ENCODE measurements around the gene KLC1. TPM values are rescaled to one million over a fixed set of nuclear protein-coding genes. Genes with fewer than 3 reads are reported as not detected.
A peak's percentile ranks its signal among the peaks of the same experiment; 100 is the strongest.

The KLC1 gene
- total RNA-seq, 1 experiment from 2014 or later = 123 TPM

- H3K27me3 ChIP-seq (ENCODE audit: control insufficient read depth, insufficient read depth, low read length) = no peaks in the 10 kb centered on the region
- peaks cover 24% of the 10 kb centered on the region for H3K36me3 ChIP-seq (replicated peaks; ENCODE audit: control insufficient read depth, insufficient read depth, low read length)
- no peak overlapping the region for H3K4me3 ChIP-seq (ENCODE audit: insufficient read depth, low read depth, low read length)
- no peak for DNase-seq
Measured at GRCh38 chr14:103662029-103662428, 33.0 kb downstream of the KLC1 start.

GRCh38 chr14:103662591-103662990 lies 33.6 kb downstream of the KLC1 start:
- no peak overlapping the region for H3K4me3 ChIP-seq (ENCODE audit: insufficient read depth, low read depth, low read length)
- peaks cover 22% of the 10 kb centered on the region for H3K36me3 ChIP-seq (replicated peaks; ENCODE audit: control insufficient read depth, insufficient read depth, low read length)
- DNase-seq = no peak
- H3K27me3 ChIP-seq (ENCODE audit: control insufficient read depth, insufficient read depth, low read length) = no peaks in the 10 kb centered on the region

GRCh38 chr14:103663506-103663905 lies 34.5 kb downstream of the KLC1 start:
- Histone ChIP-seq H3K27me3 (ENCODE audit: control insufficient read depth, insufficient read depth, low read length) (no peaks in the 10 kb centered on the region), H3K36me3 (replicated peaks; ENCODE audit: control insufficient read depth, insufficient read depth, low read length) (peaks cover 21% of the 10 kb centered on the region), H3K4me3 (ENCODE audit: insufficient read depth, low read depth, low read length) (no peak overlapping the region)
- no peak for DNase-seq

- Histone ChIP-seq H3K27me3 (ENCODE audit: control insufficient read depth, insufficient read depth, low read length) (no peaks in the 10 kb centered on the region), H3K36me3 (replicated peaks; ENCODE audit: control insufficient read depth, insufficient read depth, low read length) (peaks cover 24% of the 10 kb centered on the region), H3K4me3 (ENCODE audit: insufficient read depth, low read depth, low read length) (no peak overlapping the region)
- DNase-seq = no peak
Measured at GRCh38 chr14:103667671-103668070, 38.7 kb downstream of the KLC1 start.

- Histone ChIP-seq H3K4me3 (ENCODE audit: insufficient read depth, low read depth, low read length) (no peak overlapping the region), H3K36me3 (replicated peaks; ENCODE audit: control insufficient read depth, insufficient read depth, low read length) (peaks cover 22% of the 10 kb centered on the region), H3K27me3 (ENCODE audit: control insufficient read depth, insufficient read depth, low read length) (no peaks in the 10 kb centered on the region)
- DNase-seq = no peak
Measured at GRCh38 chr14:103668117-103668516, 39.1 kb downstream of the KLC1 start.

- no peak overlapping the region for H3K4me3 ChIP-seq (ENCODE audit: insufficient read depth, low read depth, low read length)
- H3K36me3 ChIP-seq (replicated peaks; ENCODE audit: control insufficient read depth, insufficient read depth, low read length) = peaks cover 28% of the 10 kb centered on the region
- no peaks in the 10 kb centered on the region for H3K27me3 ChIP-seq (ENCODE audit: control insufficient read depth, insufficient read depth, low read length)
- no peak for DNase-seq
Measured at GRCh38 chr14:103669370-103669769, 40.4 kb downstream of the KLC1 start.

DNA sequence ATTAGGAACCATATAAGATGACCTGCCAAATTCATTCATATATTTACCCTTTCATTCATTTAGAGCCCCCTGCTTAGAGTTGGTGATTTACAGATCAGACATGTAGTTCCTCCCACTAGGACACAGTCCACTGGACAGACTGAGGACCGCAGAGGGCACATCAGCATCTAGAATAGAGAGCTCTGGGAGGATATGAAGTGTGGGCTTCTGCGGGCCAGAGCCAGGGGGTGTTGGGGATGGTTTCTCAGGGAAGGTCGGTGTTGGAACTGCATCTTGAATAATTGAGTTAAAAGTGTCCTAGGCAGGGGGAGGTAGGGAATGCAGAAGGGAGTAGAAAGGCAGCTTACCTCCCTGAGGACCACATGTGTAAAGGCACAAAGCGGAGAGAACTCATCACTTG lies 42.9 kb downstream of the KLC1 start:
- Histone ChIP-seq H3K4me3 (ENCODE audit: insufficient read depth, low read depth, low read length) (no peak overlapping the region), H3K36me3 (replicated peaks; ENCODE audit: control insufficient read depth, insufficient read depth, low read length) (peaks cover 40% of the 10 kb centered on the region), H3K27me3 (ENCODE audit: control insufficient read depth, insufficient read depth, low read length) (no peaks in the 10 kb centered on the region)
- DNase-seq = no peak

DNA sequence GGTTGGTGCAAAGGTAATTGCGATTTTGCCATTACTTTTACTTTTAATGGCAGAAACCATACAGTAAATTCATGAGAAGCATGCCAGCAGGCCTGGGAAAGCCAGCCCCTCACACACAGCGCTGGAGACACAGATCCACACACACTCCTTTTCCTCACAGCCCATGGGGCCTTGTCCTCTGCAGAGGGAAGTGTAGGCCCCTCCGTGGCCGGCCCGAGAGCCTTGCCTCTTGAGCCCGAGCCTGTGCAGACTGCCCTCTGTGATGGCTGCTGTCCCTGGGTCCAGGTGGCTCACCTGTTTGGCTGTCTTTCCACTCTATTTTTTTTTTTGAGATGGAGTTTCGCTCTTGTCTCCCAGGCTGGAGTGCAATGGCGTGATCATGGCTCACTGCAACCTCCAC lies 46.9 kb downstream of the KLC1 start:
- Histone ChIP-seq H3K36me3 (replicated peaks; ENCODE audit: control insufficient read depth, insufficient read depth, low read length) (peaks cover 51% of the 10 kb centered on the region), H3K27me3 (ENCODE audit: control insufficient read depth, insufficient read depth, low read length) (no peaks in the 10 kb centered on the region)

DNA sequence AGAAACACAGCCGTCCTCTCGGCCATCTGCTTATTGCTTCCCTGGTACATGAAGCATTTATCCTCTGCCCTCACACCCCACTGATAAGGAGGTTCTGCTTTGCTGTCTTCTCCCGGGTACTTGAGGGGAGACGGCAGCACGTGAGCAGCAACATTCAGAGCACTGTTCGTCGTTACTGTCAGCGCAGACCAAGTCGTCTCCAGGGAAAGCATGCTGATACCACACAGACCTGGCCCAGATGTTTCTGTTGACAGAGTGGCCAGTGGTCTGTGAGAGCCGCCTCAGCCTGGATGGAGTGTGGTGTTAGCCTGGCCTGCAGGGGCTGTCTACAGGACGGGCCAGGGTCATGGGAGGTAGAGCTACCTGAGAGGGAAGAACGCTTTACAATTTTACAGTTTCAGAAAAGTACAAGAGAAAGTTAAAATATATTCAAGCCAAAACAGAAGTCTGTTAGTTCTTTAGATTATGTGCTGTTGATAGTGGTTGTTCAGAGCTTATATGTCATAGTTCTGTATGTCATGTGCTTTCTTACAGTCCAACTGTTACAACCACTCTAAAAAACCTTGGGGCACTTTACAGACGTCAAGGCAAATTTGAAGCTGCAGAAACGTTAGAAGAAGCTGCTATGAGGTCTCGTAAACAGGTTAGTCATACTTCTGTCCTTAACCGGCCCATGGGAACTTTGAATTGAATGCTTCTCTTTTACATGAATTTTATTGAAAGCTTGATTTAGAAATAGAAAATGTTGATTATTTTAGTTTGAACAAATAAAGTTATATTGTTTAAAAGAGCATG lies 48.1 kb downstream of the KLC1 start:
- Histone ChIP-seq H3K36me3 (replicated peaks; ENCODE audit: control insufficient read depth, insufficient read depth, low read length) (peaks cover 48% of the 10 kb centered on the region), H3K27me3 (ENCODE audit: control insufficient read depth, insufficient read depth, low read length) (no peaks in the 10 kb centered on the region), H3K4me3 (ENCODE audit: insufficient read depth, low read depth, low read length) (no peak overlapping the region)
- no peak for DNase-seq

More for the DNA sequence above, 46.9 kb downstream of the KLC1 start:
- no peak for DNase-seq
- H3K4me3 ChIP-seq (ENCODE audit: insufficient read depth, low read depth, low read length) = no peak overlapping the region

GRCh38 chr14:103679351-103679750 lies 50.3 kb downstream of the KLC1 start:
- H3K27me3 ChIP-seq (ENCODE audit: control insufficient read depth, insufficient read depth, low read length) = no peaks in the 10 kb centered on the region
- peak; percentile 87 for DNase-seq
- no peak overlapping the region for H3K4me3 ChIP-seq (ENCODE audit: insufficient read depth, low read depth, low read length)
- H3K36me3 ChIP-seq (replicated peaks; ENCODE audit: control insufficient read depth, insufficient read depth, low read length) = peaks cover 41% of the 10 kb centered on the region

GRCh38 chr14:103680491-103681231 lies 51.6 kb downstream of the KLC1 start:
- Histone ChIP-seq H3K4me3 (ENCODE audit: insufficient read depth, low read depth, low read length) (no peak overlapping the region), H3K27me3 (ENCODE audit: control insufficient read depth, insufficient read depth, low read length) (no peaks in the 10 kb centered on the region), H3K36me3 (replicated peaks; ENCODE audit: control insufficient read depth, insufficient read depth, low read length) (peaks cover 34% of the 10 kb centered on the region)
- no peak for DNase-seq

DNA sequence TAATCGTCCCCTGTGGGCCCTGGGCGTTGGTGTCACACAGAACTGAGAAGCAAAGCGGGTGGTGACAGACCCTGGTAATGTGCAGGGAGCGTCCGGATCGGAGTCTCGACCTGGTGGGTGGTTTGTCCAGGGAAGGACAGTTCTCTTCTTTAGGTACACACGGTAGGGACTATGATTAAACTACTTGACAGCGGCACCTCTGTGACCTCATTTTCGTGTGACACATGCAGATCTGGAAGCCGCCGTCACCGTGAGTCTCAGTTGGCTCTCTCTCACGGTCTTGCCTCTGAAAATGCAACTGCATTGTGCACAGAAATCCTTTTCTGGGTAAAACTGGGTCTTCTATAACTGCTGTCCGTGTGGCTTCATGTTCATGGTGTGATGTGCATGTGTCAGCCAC lies 54.1 kb downstream of the KLC1 start:
- peaks cover 27% of the 10 kb centered on the region for H3K36me3 ChIP-seq (replicated peaks; ENCODE audit: control insufficient read depth, insufficient read depth, low read length)
- no peaks in the 10 kb centered on the region for H3K27me3 ChIP-seq (ENCODE audit: control insufficient read depth, insufficient read depth, low read length)
- no peak for DNase-seq
- no peak overlapping the region for H3K4me3 ChIP-seq (ENCODE audit: insufficient read depth, low read depth, low read length)

- no peak overlapping the region for H3K4me3 ChIP-seq (ENCODE audit: insufficient read depth, low read depth, low read length)
- H3K36me3 ChIP-seq (replicated peaks; ENCODE audit: control insufficient read depth, insufficient read depth, low read length) = peaks cover 21% of the 10 kb centered on the region
- DNase-seq = peak; percentile 42
- no peaks in the 10 kb centered on the region for H3K27me3 ChIP-seq (ENCODE audit: control insufficient read depth, insufficient read depth, low read length)
Measured at GRCh38 chr14:103684471-103684870, 55.5 kb downstream of the KLC1 start.

GRCh38 chr14:103684871-103685270 lies 55.9 kb downstream of the KLC1 start:
- no peak for DNase-seq
- Histone ChIP-seq H3K27me3 (ENCODE audit: control insufficient read depth, insufficient read depth, low read length) (no peaks in the 10 kb centered on the region), H3K4me3 (ENCODE audit: insufficient read depth, low read depth, low read length) (no peak overlapping the region), H3K36me3 (replicated peaks; ENCODE audit: control insufficient read depth, insufficient read depth, low read length) (peaks cover 17% of the 10 kb centered on the region)

All from H7 (cell line).